Globus pallidus (tissue), 1 donor: ENCODE measurements around the gene RNF146.
A peak's percentile ranks its signal among the peaks of the same experiment; 100 is the strongest.
"Not testable (repeated sequence)": the region's sequence is repeated elsewhere in the genome, so short reads cannot be mapped to it uniquely, and the experiment has no call there.

ENCODE experiments used
- DNase-seq: peaks from one replicate; pipeline ENCODE4 v3.0.0-alpha.2; 2015; ENCODE audit warnings: low spot score

RNF146 gene, protein sequence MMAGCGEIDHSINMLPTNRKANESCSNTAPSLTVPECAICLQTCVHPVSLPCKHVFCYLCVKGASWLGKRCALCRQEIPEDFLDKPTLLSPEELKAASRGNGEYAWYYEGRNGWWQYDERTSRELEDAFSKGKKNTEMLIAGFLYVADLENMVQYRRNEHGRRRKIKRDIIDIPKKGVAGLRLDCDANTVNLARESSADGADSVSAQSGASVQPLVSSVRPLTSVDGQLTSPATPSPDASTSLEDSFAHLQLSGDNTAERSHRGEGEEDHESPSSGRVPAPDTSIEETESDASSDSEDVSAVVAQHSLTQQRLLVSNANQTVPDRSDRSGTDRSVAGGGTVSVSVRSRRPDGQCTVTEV

DNA sequence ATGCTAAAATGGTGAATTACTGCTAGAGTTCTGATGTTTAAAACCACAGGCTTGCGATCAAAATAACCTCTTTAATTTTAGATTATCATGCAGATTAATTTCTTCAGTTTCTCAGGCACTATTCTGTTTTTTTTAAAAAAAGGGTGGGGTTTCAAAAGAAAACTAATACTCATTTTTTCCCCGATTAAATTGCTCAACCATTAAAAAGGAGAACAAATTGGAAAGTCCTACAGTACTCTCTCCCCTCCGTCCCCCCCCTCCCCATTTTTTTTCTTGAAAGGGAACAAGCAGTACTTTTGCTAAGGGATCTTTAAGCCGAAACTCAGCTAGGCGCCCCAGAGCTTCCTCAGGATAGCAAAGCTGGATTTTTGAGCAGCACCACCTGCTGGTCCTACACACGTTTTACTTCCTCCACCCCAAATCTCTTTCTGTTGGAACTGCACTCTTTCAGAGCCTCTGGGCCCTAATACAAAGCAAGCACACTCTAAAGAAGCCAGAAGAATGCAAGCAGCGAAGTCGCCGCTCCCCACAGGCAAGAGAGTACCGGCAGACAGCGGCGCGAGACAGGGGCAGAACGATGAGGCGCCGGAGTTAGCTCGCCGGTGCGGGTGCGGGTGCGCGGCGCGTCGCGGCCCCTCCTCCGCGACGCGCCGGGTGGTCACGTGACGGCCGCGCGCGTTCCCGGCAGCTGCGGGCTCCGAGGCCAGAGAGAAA is at the start of gene RNF146:
RNF146 (plus strand) TSS at position 687 of the 714 bp plus-strand sequence. CDS start 13,475 bp downstream, outside the sequence.
- DNase-seq = peak; percentile 91

DNA sequence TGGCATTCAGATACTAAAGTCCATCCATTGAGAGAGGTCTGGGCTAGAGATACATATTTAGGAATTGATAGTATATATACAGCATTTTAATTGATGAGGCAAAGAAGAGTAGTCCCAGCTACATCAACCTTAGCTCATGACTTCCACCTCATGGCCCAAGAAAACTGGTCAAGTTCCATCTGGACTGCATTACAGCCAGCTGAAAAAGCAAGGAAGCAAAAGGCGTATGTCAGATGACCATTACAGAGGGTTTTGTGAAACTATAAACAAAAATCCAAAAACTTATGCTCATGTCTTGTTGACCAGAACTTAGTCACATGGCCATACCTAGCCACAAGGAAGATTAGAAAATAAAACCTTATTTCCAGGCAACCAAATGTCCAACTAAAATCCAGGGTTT is 46.8 kb upstream of the RNF146 start:
- DNase-seq = no peak

DNA sequence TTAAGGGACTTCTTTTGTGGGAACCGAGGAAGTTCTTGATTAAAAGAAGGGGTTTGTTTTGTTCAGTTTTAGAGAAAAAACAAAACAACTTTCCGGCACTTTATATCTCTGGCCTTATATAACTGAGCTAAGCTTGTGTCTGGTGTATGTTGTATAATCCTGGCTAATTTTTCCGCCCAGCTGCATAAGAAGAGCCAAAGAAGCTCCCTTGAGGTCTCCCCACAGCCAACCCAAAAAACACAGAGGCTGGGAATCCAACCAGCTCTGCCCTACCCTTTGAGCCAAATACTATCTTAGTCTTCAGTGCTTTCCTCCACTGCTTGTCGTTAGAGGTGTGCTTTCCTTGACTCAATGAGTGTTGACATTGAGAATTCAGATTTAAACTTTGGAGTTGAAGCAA is 45.5 kb upstream of the RNF146 start:
- DNase-seq = no peak

GRCh38 chr6:127222418-127222817 is 44.2 kb upstream of the RNF146 start:
- no peak for DNase-seq

DNA sequence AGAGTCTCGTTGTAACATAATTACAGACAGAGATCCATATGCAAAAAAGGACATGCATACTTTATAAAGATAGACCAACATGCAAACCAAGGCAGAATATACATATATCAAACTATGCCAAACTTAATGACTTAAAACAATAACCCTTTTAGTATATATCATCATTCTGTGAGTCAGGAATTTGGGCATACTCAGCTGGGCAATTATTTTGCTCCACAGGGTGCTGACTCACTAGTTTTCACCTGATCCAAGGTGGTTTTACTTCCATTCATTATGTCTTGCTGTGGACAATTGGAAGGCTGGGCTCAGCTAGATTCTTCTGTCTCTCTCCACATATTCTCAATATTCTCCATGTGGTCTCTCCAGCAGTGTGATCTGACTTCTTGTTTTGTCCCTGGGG is 41.2 kb upstream of the RNF146 start:
- DNase-seq = no peak

DNA sequence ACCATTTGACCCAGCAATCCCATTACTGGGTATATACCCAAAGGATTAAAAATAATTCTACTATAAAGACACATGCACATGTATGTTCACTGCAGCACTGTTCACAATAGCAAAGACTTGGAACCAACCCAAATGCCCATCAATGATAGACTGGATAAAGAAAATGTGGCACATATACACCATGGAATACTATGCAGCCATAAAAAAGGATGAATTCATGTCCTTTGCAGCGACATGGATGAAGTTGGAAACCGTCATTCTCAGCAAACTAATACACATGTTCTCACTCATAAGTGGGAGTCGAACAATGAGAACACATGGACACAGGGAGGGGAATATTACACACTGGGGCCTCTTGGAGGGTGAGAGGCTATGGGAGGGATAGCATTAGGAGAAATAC is 32.8 kb upstream of the RNF146 start:
- not testable (repeated sequence) for DNase-seq

DNA sequence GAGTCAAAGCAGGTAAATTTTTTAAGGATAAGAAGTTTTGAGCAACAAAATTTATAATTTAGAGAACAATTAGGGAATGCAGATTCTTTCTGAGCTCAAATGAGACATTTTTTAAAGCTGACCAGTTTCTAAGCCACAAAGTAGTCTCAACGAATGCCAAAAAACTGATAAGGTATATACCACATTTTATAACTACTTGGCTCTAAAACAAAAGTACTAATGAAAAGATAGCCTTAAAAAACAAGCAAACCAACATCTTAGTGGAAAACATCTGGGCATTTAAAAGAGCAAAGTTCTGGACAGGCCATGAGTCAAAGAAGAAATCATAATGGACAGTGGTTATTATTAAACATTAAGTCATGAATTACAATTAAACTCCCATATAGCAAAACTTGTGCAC is 23.2 kb upstream of the RNF146 start:
- no peak for DNase-seq

GRCh38 chr6:127247114-127248096 is 19.3 kb upstream of the RNF146 start:
- no peak for DNase-seq

- no peak for DNase-seq
Measured at GRCh38 chr6:127249621-127250020, 17.0 kb upstream of the RNF146 start.

- no peak for DNase-seq
Measured at GRCh38 chr6:127255286-127255685, 11.4 kb upstream of the RNF146 start.

- DNase-seq = no peak
Measured at GRCh38 chr6:127262896-127263295, 3.8 kb upstream of the RNF146 start.

- DNase-seq = no peak
Measured at GRCh38 chr6:127263481-127263880, 3.2 kb upstream of the RNF146 start.

DNA sequence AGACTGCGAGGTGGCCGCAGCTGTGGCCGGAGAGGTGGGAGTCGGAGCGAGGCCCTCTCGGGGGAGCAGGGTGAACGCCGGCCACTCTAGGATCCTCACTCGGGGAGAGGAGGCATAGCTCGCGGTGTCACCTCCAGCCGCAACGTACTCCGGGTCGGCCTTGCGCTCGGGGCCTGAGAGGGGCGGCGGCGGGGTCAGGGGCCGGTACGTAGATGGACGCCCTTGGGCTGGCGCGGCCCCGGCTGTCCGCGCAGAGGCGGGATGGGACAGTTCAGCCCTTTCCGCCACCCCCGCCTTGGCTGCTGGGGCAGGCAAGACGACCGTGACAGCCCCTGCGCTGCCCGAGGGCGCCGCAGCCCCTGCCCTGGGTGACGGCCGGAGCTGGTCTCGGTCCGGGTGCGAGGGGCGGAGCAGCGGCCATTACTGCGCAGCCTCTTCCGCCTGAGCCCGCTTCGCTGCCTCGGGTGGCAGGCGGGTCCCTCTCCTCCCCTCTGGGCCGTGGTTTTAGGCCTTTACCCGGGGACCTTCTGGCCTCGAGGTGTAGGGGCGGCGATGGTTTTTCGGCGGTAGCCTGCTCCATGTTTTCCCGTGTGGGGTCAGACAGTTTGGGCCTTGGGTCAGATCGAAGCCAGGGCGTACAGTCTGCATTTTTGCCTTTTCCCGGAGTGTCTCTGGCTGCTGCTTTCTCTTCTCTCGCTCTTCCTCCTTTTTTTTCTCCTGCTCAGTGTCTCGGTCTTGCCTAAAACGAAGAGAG is 405 bp downstream of the RNF146 start:
- no peak for DNase-seq

- DNase-seq = no peak
Measured at GRCh38 chr6:127267646-127268625, 1.3 kb downstream of the RNF146 start.

GRCh38 chr6:127272576-127272975 is 5.9 kb downstream of the RNF146 start:
- no peak for DNase-seq

GRCh38 chr6:127273499-127273898 is 6.8 kb downstream of the RNF146 start:
- DNase-seq = no peak

- no peak for DNase-seq
Measured at GRCh38 chr6:127276331-127276730, 9.7 kb downstream of the RNF146 start.

GRCh38 chr6:127277878-127278843 is 11.5 kb downstream of the RNF146 start:
- no peak for DNase-seq

- DNase-seq = no peak
Measured at GRCh38 chr6:127279815-127280214, 13.2 kb downstream of the RNF146 start.
